ENCODE measurements around the gene LRP8. TPM values are rescaled to one million over a fixed set of nuclear protein-coding genes. Genes with fewer than 3 reads are reported as not detected.

LRP8 gene
- total RNA-seq = 11.5 and 15.6 TPM in 2 replicates

DNA sequence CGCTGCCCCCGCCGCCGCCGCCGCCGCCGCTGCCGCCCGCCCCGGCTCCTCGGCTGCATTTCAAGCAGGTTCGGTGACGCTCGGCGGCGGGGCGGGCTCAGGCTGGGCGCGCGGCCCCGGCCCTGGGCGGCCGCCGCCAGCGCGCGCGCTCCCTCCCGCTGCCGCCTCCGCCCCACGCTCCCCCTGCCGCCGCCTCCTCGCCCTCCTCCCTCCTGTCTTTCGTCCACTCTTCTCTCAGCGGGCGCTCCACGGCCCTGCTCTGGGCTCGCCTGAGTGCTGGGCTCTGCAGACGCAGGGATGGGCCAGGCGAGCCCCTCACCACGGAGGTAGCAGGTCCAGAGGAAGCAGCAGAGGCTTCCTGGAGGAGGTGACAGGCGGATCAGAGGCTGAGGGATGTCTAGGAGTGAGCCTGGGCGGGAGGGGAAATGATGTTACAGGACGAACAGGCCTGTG is at the start of gene LRP8:
LRP8 (minus strand) TSS at position 62 of the 453 bp plus-strand sequence. CDS start 158 bp downstream, outside the sequence.

DNA sequence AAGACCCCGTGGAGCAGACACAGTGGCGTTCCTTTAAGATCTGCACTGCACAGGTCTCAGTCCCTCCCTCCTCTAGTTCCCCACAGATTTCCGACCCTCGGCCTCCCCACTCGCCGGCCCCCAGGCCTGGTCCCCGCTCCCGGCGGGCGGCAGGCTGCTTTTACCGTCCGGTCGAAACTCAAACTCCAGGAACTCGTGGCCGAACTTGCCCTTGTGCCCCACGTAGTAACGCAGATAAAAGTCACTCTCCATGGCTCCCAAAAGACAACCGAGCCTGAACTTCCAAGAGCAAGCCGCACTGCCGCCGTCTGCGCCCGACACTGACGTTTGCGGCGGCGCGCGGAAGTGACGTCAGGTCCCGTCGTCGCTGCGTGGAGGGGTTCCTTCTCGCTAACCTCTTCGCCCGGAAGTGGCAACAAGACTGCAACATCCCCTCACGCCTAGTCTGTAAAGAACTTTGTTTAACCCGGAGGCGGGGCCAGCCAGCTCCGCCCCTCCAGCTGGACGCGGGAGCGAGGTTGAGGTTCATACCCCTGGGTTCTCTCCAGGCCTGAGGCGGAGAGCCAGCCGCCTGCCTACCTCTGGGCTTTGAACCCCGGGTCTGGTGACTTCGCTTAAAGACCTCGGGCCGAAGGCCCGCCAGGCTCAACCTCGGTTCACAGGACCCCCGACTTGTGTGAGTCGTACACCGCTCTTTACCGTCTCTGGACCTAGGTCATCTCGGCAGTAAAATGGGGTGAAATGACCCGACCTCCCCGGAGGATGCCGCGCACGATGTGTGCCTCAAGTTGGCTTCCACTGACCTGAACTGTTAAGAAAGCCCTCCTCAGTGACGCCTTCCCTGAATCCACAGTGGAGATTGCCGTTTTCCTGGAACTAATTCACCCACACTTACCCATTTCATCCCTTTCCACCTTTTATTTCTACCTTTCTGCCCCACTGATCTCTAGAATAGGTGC is 89.4 kb downstream of the LRP8 start, which contains the start of gene MAGOH:
MAGOH (minus strand) TSS at position 322 of the 959 bp plus-strand sequence; CDS start at position 252, 70 bp downstream.

DNA sequence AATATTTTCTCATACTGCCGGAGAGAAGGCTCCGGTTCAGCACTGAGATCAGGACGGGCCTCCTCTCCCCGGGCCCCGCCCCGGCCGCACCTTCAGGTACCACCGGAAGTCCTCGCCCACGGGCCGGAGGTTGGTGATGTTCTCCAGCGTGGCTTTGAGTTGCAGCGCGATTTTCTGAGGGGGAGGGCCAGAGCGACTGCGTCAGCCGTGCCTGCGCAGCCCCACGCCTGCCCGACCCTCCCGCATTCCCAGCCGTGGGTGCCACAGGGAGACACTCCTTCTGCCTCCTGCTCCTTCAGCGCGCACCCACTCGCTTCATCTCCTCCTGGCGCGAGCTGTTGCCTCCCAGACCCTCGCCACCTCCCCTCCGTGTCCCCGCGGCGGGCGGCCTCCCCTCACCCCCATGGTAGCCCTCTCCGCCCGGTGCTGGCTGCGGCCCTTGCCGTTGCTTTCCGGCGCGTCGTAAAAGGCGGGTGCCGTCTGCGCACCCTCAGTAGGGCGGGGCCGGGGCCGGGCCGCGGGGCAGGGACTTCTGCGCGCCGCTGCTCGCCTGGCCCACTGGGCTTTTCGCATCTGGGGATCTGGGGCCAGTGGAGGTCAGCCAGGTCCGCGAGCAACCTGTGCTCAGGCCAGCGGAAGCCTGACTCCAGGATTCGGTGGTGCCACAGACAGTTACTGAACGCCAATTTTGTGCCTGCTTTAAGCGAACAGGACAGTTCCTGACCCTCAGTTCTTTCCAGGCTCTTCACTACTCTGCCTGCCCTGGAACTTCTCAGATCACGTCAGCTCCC is 107.5 kb downstream of the LRP8 start, which contains the start of gene CZIB:
CZIB (minus strand) TSS at position 464 of the 791 bp plus-strand sequence; CDS start at position 405, 59 bp downstream.

DNA sequence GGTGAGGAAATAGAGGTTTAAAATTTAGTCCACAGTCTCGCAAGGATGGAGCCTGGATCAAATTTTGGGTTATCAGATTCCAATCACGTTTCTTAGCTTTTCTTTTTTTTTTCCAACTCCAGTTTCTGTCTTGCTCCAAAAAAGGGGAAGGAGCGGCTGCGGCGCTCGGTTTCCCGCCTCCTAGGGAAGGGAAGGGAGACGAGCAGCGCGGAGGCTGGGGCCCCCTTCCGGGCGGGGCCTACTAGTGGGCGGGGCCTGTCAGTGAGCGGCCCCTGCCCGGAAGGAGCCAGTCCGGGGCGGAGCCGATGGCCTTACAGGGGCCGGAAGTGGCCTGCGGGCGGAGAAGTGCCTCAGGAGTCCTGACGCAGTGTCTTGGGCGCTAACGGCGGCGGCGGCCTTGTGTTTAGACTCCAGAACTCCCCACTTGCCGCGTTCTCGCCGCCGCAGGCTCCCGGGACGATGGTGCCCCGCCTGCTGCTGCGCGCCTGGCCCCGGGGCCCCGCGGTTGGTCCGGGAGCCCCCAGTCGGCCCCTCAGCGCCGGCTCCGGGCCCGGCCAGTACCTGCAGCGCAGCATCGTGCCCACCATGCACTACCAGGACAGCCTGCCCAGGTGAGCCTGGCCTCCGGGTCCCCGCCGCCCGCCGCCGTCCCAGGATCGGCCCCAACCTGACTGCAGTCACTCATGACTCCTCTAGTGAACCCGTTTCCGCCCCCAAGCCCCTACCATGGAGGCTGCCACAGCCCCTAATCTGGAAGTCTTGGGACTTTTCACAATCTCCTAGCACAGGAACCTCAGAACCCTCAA is 131.2 kb downstream of the LRP8 start, which contains the start of gene CPT2:
CPT2 (plus strand) TSS at position 340 of the 806 bp plus-strand sequence; CDS start at position 460, 120 bp downstream.

Other genes with a start within 250 kb of the LRP8 start
- 1.00 and 5.8 TPM in 2 replicates for gene SLC1A7, start 185.4 kb downstream of the LRP8 start, total RNA-seq
- gene CPT2, start 131.2 kb downstream of the LRP8 start, total RNA-seq = 13.2 and 16.8 TPM in 2 replicates
- 52.1 and 61.4 TPM in 2 replicates for gene CZIB, start 107.4 kb downstream of the LRP8 start, total RNA-seq
- gene MAGOH, start 89.6 kb downstream of the LRP8 start, total RNA-seq = 30.2 and 36.1 TPM in 2 replicates
- gene DMRTB1, start 131.3 kb upstream of the LRP8 start, total RNA-seq = not detected in 2 replicates

Measured in smooth muscle cell of bladder (primary cell).